OCI-LY3 (cell line): Measurements from ENCODE around the gene IDS.
"Not testable (repeated sequence)": the region's sequence is repeated elsewhere in the genome, so short reads cannot be mapped to it uniquely, and the experiment has no call there.

Experiments used
- EZH2phosphoT487 ChIP-seq: fragments of 200-600 bp; shearing (Covaris generic); IDR thresholded peaks from 2 replicates; pipeline ENCODE4 v1.6.1; 2018; ENCODE audit warnings: antibody characterized with exemption, mixed run types, low read depth
- TF ChIP-seq, protein P1 (sequence below): fragments of 200-600, 300-600 bp; sonication (generic); IDR thresholded peaks from 2 replicates; pipeline ENCODE4 v1.5.1; 2014; ENCODE audit warnings: antibody characterized with exemption, low read length, low read depth

DNA sequence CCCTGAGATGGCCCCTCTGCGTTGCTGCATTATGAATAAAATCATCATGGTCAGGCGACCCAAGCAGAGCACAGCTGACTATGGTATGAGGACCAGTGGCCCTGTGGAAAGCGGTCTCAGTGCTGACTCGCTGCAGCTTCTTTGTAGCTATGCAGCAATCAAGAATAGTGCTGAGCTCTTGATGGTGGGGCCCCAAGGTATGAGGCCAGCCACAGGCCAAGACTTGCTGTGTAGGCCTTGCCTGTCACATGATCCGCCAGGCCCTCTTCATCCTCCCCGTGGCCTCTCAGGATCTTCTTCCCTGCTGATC is 46.8 kb upstream of the IDS start:
- TF ChIP-seq, protein P1, sequence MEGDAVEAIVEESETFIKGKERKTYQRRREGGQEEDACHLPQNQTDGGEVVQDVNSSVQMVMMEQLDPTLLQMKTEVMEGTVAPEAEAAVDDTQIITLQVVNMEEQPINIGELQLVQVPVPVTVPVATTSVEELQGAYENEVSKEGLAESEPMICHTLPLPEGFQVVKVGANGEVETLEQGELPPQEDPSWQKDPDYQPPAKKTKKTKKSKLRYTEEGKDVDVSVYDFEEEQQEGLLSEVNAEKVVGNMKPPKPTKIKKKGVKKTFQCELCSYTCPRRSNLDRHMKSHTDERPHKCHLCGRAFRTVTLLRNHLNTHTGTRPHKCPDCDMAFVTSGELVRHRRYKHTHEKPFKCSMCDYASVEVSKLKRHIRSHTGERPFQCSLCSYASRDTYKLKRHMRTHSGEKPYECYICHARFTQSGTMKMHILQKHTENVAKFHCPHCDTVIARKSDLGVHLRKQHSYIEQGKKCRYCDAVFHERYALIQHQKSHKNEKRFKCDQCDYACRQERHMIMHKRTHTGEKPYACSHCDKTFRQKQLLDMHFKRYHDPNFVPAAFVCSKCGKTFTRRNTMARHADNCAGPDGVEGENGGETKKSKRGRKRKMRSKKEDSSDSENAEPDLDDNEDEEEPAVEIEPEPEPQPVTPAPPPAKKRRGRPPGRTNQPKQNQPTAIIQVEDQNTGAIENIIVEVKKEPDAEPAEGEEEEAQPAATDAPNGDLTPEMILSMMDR, result not testable (repeated sequence)
- TF ChIP-seq EZH2phosphoT487, result not testable (repeated sequence)
